H1 (cell line): Measurements from ENCODE around the gene RAB39B. TPM values are rescaled to one million over a fixed set of nuclear protein-coding genes. Genes with fewer than 3 reads are reported as not detected.
A peak's percentile ranks its signal among the peaks of the same experiment; 100 is the strongest.

ENCODE experiments used
- BACH1 ChIP-seq: IDR thresholded peaks from 2 replicates; pipeline ENCODE4 v1.6.1; 2012; ENCODE audit warnings: low read length, improper control_type of control experiment
- CEBPB ChIP-seq: IDR thresholded peaks from 2 replicates; pipeline ENCODE4 v1.6.1; 2012; ENCODE audit warnings: low read depth, low read length
- CHD1 ChIP-seq: IDR thresholded peaks from 2 replicates; pipeline ENCODE4 v1.6.1; 2012; ENCODE audit warnings: low read depth, low read length, improper control_type of control experiment
- CHD2 ChIP-seq: IDR thresholded peaks from 2 replicates; pipeline ENCODE4 v1.6.1; 2012; ENCODE audit warnings: low read length, improper control_type of control experiment
- EGR1 ChIP-seq: IDR thresholded peaks from 2 replicates; pipeline ENCODE4 v1.6.1; 2011; ENCODE audit warnings: low read depth, low read length, borderline replicate concordance
- EP300 ChIP-seq, 2 experiments: IDR thresholded peaks; 1 replicate in 1 of 2; 2 replicates in 1 of 2; pipeline ENCODE4 v1.6.1; 2011 to 2012; ENCODE audit warnings: low read depth in 2 of 2, low read length in 2 of 2, mild to moderate bottlenecking in 2 of 2, borderline replicate concordance in 1 of 2, inconsistent platforms in 1 of 2, moderate library complexity in 1 of 2
- GABPA ChIP-seq: IDR thresholded peaks from 2 replicates; pipeline ENCODE4 v1.6.1; 2011; ENCODE audit warnings: mild to moderate bottlenecking, low read length, moderate library complexity, borderline replicate concordance; ENCODE audit not compliant: insufficient read depth
- GTF2F1 ChIP-seq: IDR thresholded peaks from 2 replicates; pipeline ENCODE4 v1.6.1; 2012; ENCODE audit warnings: low read depth, low read length, improper control_type of control experiment, borderline replicate concordance
- HDAC2 ChIP-seq, 2 experiments: fragments of 300-600 bp in 1 of 2; sonication (generic) in 1 of 2; IDR thresholded peaks; 2 replicates each; pipeline ENCODE4 v1.6.1; 2011 to 2012; ENCODE audit warnings: low read depth in 2 of 2, low read length in 2 of 2, mild to moderate bottlenecking in 2 of 2, moderate library complexity in 2 of 2, borderline replicate concordance in 1 of 2, inconsistent platforms in 1 of 2
- JUN ChIP-seq: IDR thresholded peaks from 2 replicates; pipeline ENCODE4 v1.6.1; 2011; ENCODE audit warnings: low read depth, mild to moderate bottlenecking, improper control_type of control experiment, low read length
- KDM1A ChIP-seq: fragments of 200-600, 300-600 bp; sonication (generic); IDR thresholded peaks from 2 replicates; pipeline ENCODE4 v1.7.1; 2016; ENCODE audit warnings: mild to moderate bottlenecking, low read length, borderline replicate concordance
- PHF8 ChIP-seq: fragments of 200-600 bp; sonication (generic); conservative IDR thresholded peaks from 2 replicates; pipeline ENCODE4 v1.7.1; 2012; ENCODE audit warnings: low read depth, mild to moderate bottlenecking, inconsistent platforms, low read length, moderate library complexity
- POU5F1 ChIP-seq: IDR thresholded peaks from 2 replicates; pipeline ENCODE4 v1.6.1; 2011; ENCODE audit warnings: low read depth, mild to moderate bottlenecking, low read length, moderate library complexity
- RFX5 ChIP-seq: IDR thresholded peaks from 2 replicates; pipeline ENCODE4 v1.6.1; 2011; ENCODE audit warnings: low read depth, low read length, improper control_type of control experiment, borderline replicate concordance
- RXRA ChIP-seq: IDR thresholded peaks from 2 replicates; pipeline ENCODE4 v1.6.1; 2011; ENCODE audit warnings: low read depth, mild to moderate bottlenecking, low read length, moderate library complexity; ENCODE audit not compliant: insufficient read depth
- SP1 ChIP-seq: IDR thresholded peaks from 2 replicates; pipeline ENCODE4 v1.6.1; 2011; ENCODE audit warnings: low read depth, low read length
- SP2 ChIP-seq: IDR thresholded peaks from 2 replicates; pipeline ENCODE4 v1.6.1; 2012; ENCODE audit warnings: mild to moderate bottlenecking, low read length, inconsistent platforms
- SP4 ChIP-seq: IDR thresholded peaks from 2 replicates; pipeline ENCODE4 v1.6.1; 2012; ENCODE audit warnings: low read length, inconsistent platforms
- SUZ12 ChIP-seq: fragments of 200-600 bp; sonication (generic); IDR thresholded peaks from 2 replicates; pipeline ENCODE4 v1.6.1; 2012; ENCODE audit warnings: mild to moderate bottlenecking, inconsistent platforms, low read length, moderate library complexity, mixed read lengths
- TAF7 ChIP-seq: optimal IDR thresholded peaks from 2 replicates; pipeline ENCODE3; 2011; ENCODE audit warnings: low read depth, mild to moderate bottlenecking, inconsistent platforms, low read length, moderate library complexity, borderline replicate concordance
- USF2 ChIP-seq: IDR thresholded peaks from 2 replicates; pipeline ENCODE4 v1.6.1; 2011; ENCODE audit warnings: low read length, improper control_type of control experiment
- ZNF274 ChIP-seq: IDR thresholded peaks from 2 replicates; pipeline ENCODE4 v1.7.0; 2012; ENCODE audit warnings: low read length, borderline replicate concordance; ENCODE audit errors: extremely low read depth
- polyA plus RNA-seq, 7 experiments: library from polyadenylated mRNA; depleted of rRNA in 3 of 7; stranded (reverse) in 5 of 7; unstranded in 2 of 7; fragments of >200 nt in 5 of 7; fragments of 200-250 nt in 2 of 7; gene quantifications; 1 replicate in 5 of 7; 2 replicates in 1 of 7; 4 replicates in 1 of 7; pipeline versions ENCODE4 v1.2.1 to v1.2.3, GENCODE V29; 2011 to 2013; ENCODE audit warnings: missing spikeins in 2 of 7, mixed read lengths in 2 of 7
- total RNA-seq: library from RNA; stranded (reverse); fragmentation: NEBNext Ultra II Directional; extraction: Animal tissue kit (Norgen Biotek cat#: 25700); gene quantifications from 2 replicates; pipeline ENCODE4 v1.2.1, GENCODE V29; 2021

The RAB39B gene
- total and polyA plus RNA-seq, 2 of the 8 experiments (the other 6 are each of a cell fraction or from before 2014, with no cell fraction given), result 3.1 to 9.3 TPM

GRCh38 chrX:155216179-155216939 lies 47.9 kb downstream of the RAB39B start, which contains the start of gene VBP1 (continued):
- TF ChIP-seq KDM1A (no peak), CEBPB (no peak), EP300 (IDR thresholded peaks at IDR 0.05; ENCODE audit: borderline replicate concordance in 1 of 2, low read depth in 2 of 2, low read length in 2 of 2) (no peak), ZNF274 (no peak), SP1 (peak; percentile 82; the same call in 1 of the 2 replicates), SUZ12 (no peak), SP2 (peak; percentile 43), CHD2 (peak; percentile 72; the same call in 1 of the 2 replicates), RFX5 (no peak), HDAC2 (IDR thresholded peaks at IDR 0.05; ENCODE audit: borderline replicate concordance in 1 of 2, low read depth in 2 of 2, low read length in 2 of 2) (no peak), TAF7 (peak; percentile 47), POU5F1 (no peak), USF2 (no peak), SP4 (no peak), PHF8 (peak; percentile 70), RXRA (0 out of 2 replicates have a peak, but pooled peaks have one; percentile 82), GABPA (no peak), EGR1 (no peak), CHD1 (no peak), GTF2F1 (no peak), BACH1 (no peak), JUN (no peak)
